Testis (tissue), 2 donors: ENCODE data around the gene HTT.

Experiments used
- POLR2A ChIP-seq: fragments of 450-650 bp; IDR thresholded peaks from one replicate; pipeline ENCODE4 v1.6.1; 2017; ENCODE audit warnings: antibody characterized with exemption, mild to moderate bottlenecking, moderate library complexity
- TF ChIP-seq, protein P1 (sequence below), 3 experiments: fragments of 450-650 bp in 2 of 3; fragments of 200-600 bp in 1 of 3; sonication (generic) in 1 of 3; IDR thresholded peaks; one replicate each; pipeline ENCODE4 v1.5.1; 2016 to 2019; ENCODE audit warnings: antibody characterized with exemption in 3 of 3, mild to moderate bottlenecking in 2 of 3, moderate library complexity in 1 of 3

DNA sequence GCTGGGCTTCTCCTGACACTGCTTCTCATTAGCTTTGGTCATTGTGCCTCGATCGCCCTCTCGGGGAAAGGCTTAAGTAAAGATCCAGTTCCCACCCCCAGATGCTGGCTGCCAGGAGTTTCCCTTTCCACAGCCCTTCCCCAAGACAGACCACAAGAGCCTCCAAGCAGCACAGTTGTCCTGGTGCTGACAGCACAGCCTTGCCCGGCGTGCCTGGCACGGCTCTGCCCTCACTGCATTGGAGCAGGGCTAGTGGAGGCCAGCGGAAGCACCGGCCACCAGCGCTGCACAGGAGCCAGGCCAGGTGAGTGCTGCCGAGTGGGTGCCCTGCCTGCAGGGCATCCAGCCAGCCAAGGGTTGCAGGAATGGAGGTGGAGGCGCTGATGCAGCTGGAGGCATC lies 164.8 kb downstream of the HTT start:
- TF ChIP-seq POLR2A, result no peak
- TF ChIP-seq, protein P1, sequence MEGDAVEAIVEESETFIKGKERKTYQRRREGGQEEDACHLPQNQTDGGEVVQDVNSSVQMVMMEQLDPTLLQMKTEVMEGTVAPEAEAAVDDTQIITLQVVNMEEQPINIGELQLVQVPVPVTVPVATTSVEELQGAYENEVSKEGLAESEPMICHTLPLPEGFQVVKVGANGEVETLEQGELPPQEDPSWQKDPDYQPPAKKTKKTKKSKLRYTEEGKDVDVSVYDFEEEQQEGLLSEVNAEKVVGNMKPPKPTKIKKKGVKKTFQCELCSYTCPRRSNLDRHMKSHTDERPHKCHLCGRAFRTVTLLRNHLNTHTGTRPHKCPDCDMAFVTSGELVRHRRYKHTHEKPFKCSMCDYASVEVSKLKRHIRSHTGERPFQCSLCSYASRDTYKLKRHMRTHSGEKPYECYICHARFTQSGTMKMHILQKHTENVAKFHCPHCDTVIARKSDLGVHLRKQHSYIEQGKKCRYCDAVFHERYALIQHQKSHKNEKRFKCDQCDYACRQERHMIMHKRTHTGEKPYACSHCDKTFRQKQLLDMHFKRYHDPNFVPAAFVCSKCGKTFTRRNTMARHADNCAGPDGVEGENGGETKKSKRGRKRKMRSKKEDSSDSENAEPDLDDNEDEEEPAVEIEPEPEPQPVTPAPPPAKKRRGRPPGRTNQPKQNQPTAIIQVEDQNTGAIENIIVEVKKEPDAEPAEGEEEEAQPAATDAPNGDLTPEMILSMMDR (IDR thresholded peaks at IDR 0.05), result no peak
